WTC11 (cell line): ENCODE data around the gene KLK15.

Source experiments
- SMAD3 ChIP-seq: sonication (generic); formaldehyde crosslinking; IDR thresholded peaks from 2 replicates; pipeline ENCODE4 v1.8.0; 2022; ENCODE audit warnings: missing genetic modification reagents, mild to moderate bottlenecking, borderline replicate concordance
- SOX15 ChIP-seq: fragments of 250-450 bp; sonication (Bioruptor Pico); IDR thresholded peaks from 2 replicates; pipeline ENCODE4 v1.9.0; 2021; ENCODE audit warnings: mild to moderate bottlenecking
- TF ChIP-seq, protein P1 (sequence below): fragments of 200-600 bp; IDR thresholded peaks from 2 replicates; pipeline ENCODE4 v1.8.0; 2022; ENCODE audit warnings: antibody characterized with exemption

DNA sequence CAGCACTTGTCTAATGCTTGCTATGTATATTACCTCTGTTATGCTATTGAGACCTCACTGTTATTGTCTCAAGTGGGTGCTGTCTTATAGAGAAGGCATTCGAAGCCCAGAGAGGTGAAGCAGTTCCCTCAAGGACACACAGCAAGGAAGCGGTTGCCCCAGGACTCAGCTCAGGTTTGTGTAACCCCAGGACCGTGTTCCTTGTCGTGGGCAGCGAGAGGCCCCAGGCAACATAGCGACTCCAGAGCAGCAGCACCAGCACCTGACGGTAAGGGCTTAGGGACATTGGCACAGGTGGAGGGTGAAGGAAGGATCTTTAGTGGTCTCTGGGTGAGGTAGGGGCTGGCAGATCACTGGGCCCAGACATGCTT is 2.4 kb downstream of the KLK15 start:
- TF ChIP-seq, protein P1, sequence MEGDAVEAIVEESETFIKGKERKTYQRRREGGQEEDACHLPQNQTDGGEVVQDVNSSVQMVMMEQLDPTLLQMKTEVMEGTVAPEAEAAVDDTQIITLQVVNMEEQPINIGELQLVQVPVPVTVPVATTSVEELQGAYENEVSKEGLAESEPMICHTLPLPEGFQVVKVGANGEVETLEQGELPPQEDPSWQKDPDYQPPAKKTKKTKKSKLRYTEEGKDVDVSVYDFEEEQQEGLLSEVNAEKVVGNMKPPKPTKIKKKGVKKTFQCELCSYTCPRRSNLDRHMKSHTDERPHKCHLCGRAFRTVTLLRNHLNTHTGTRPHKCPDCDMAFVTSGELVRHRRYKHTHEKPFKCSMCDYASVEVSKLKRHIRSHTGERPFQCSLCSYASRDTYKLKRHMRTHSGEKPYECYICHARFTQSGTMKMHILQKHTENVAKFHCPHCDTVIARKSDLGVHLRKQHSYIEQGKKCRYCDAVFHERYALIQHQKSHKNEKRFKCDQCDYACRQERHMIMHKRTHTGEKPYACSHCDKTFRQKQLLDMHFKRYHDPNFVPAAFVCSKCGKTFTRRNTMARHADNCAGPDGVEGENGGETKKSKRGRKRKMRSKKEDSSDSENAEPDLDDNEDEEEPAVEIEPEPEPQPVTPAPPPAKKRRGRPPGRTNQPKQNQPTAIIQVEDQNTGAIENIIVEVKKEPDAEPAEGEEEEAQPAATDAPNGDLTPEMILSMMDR, result no peak
- TF ChIP-seq SOX15 (no peak), SMAD3 (CRISPR knock-in tag) (no peak)
